Activated CD4-positive, alpha-beta T cell treated with anti-CD3 and anti-CD28 coated beads, Interleukin-2, amount 50 U/mL, for 24 hours (primary cell): ENCODE measurements around the gene RING1.

Experiments
- DNase-seq, 2 donors: peaks; one replicate each; pipeline ENCODE4 v3.0.0-alpha.2; 2020; ENCODE audit warnings: low read depth in 1 of 2, low spot score in 1 of 2

Gene RING1

DNA sequence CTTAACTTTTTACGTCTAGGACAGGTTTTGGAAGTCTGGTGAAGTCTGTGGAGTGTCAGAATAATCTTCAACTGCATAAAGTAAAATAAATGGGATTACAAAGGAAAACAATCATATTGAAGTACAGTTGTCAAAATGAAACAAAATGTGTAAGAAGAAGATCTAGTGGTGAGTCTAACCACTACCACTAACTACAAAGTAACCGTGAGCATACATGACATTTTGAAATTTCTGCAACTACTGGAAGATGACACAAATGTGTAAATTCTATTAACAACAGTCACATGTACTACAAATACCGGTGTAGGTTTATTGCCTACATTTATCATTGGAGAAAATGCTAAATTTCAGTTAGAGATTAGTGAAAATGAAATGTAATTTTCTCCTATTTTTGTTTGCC is 33.7 kb downstream of the RING1 start:
- DNase-seq, result no peak

DNA sequence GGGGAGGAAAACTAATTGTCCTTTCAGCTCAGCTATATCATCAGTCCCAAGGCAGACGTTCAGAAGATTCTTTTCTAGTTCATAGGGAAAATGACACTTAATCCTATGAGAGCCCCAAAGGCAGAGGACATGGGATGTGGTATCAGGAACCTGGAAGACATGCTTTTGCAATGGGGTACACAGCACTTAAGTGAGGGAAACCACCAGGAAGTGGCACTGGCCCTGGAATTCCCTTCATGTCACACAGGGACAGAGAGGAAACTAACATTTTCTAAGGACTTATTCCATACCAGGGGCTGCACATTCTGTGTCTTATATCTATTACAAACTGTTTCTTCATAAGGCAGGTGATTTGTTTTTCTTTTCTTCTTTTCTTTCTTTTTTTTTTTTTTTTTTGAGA is 35.2 kb downstream of the RING1 start:
- no peak for DNase-seq

DNA sequence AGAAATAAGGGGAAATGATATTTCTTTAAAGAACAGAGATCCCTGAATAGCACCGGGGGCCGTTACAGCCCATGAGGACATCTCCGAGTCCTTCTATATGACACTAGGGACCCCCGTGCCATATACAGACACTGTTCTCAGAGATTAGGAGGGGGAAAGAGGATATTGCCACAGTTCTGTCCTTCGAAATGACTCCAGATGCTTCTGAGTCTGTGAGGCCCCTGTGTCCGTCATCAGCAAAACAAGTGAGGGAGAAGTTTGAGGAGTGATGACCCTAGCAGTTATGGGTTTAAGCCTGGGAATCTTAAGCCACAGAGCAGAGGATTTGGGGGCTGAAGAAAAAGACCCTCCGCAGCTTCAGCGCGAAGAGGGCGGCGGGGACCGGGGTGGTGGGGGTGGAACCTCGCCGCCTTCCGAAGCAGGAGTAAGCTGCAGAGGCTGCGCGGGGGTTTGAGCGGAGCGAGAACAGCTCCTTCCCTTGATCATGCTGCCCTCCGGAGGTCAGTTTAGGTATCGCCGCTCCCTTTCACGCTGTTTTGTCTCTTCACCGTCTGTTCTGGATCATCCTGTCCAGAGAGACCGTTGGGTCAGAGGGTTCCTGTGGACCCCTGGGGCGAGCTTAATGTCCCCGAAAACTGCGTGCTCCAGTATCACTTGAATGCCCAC is 39.8 kb downstream of the RING1 start:
- DNase-seq, result peak; percentile 89 to 90

DNA sequence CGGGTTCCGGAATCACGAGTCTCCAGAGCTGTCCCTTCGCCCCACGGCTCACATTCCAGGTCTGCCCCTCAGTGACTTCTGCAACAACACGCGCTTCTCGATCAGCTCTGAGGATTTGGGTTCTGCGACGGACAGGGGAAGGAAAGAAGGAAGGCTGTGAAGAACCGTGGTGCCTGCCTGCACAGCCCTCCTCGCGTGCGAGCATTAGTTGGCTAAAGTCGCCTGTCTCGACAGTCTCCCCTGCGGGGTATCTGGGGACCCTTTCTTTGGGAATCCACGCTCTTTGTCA is 40.3 kb downstream of the RING1 start:
- no peak for DNase-seq

DNA sequence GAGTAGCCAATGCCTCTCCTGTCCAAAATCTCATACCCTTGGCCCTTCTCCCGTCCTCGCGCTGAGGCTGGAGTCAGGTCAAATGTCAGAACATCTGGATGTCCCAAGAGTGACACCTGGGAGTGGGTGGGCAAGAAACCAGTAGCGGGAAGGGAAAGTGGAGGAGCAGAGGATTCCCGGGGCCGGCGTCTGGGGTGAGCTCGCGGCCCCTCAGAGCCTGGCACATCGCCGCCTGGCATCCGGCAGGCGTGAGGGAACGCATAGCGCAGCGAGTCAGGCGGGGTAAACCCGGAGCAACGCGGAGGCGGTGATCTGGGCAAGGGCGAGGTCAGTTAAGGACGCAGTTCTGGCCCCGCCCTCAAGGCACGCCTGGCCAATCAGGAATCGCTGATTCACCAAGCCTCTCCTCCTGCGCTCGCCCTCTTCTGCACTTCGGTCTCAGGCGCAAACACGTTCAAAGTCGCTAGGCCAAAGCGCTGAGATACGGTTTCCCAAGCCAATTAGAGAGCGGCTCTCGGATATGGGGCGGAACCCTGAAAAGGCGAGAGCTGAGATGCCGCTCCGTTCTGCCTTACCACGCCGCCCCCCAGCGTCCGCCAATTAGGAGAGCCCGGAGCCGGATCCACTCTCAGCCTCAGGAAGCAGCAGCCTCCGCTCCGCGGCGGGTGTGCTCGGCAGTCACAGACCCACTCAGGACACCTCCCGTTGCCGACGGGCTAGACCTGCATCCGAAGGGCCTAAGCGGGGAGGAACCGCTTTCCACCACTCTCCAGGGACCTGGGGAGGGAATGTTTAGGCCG is 40.8 kb downstream of the RING1 start:
- DNase-seq, result peak; percentile 87 to 95

DNA sequence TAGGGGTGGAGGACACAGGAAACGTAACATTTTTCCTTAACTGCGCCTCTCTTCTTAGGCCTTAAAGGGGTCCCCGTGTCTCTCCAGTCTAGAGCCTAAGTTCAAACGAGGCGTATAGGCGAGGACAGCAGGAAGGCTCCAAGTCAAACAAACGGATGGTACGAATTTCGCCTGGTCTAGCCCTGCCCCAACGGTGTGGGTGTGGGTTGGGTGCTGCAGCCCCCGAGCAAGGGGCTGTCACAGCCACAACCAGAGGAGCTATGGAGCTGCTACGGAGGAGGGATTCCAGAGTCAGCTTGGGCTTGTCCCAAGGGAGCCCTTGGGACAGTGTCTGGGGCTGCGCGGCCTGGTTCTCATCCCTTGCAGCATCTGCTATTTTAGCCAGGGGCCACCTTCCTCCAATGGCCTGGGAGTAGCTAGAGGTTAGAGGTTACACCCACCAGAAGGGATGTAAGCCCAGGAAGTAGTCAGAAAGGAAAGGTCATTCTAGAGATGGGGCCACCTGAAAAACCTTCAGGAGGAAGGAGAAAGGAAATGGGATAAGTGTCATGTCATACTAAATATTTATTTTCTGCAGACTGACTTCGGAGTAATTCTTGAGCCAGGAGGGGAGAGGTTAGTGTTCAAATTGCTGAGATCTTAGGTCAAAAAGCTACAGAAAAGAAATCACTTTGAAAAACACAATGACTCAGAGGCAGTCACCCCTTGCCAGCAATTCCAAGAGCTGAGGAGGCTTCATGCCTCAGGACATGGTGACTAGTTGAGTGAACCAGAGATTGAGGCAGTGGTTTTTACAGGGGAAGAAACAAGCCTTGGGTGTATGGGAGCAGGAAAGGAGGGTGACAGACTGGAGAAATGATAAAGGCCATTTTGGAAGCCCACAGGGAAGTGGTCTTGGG is 41.7 kb downstream of the RING1 start:
- no peak for DNase-seq

DNA sequence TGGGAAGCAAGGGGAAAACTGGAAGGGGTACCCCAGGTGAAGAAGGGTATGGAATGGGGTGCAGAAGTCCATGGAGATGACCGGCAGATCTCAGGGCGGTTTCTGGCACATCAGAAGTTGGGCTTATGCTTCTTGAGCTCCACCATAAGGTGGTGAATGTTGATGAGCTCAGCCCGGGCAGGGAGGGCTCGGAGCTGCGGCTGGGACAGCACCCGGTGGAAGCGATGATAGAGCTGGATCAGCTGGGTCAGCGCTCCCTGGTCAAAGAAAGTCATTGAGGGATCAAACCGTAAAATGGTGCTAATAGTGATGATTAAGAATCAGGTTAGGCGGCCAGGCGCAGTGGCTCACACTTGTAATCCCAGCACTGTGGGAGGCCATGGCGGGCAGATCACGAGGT is 42.4 kb downstream of the RING1 start:
- DNase-seq, result no peak

DNA sequence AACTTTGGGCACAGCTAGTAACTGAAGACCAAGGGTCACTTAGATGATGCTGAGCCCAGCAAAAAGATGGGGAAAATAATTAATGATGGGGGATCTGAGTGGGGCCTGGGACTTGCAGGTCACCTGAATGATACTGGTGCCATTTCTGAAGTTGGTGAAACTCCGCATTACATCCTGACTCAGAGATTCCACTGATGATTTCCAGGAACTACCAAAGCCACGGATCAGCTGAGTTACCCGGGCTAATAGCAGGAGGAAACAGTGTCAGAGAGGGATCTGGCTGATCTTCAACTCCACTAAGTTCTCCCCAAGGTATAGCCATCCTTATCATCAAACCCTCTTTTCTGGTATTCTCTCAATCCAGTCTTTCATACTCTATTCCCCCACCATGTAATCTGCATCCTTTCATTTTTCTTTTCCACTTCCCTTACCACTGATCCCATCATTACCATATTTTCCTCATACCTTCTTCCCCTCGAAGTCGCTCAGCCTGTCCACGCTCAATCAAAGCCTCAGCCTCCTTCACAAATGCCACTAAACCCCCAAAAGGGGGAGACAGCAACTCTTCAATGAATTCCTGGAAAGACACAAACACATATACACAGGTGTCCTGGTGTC is 43.2 kb downstream of the RING1 start:
- no peak for DNase-seq

DNA sequence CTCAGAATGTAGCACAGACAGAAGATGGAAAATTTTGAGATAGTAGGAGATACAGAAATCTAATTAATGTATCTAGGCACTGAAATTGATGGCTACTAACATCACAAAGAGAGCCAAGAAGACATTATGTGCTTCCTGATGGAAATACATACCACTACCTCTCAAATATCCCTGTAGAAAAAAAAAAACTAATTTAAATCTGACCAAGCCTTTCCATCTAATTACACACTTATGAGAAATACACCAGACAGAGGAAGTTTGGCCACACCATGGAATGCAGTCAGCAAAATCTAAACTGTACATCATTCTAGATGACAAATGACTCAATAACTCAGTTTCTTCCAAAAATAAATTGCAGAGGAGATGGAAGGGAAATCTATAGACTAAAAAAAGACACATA is 44.5 kb downstream of the RING1 start:
- no peak for DNase-seq

DNA sequence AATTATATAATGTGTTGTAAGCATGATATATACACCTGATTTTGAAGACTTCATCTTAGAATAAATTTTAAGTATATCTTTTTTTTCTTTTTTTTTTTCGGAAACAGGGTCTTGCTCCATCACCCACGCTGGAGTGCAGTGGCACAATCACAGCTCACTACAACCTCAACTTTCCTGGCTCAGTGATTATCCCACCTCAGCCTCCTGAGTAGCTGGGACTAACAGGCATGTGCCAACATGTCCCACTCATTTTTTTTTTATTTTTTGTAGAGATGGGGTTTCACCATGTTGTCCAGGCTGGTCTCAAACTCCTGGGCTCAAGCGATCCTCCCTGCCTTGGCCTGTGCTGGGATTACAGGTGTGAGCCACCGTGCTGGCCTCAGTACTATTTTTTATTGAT is 46.3 kb downstream of the RING1 start:
- no peak for DNase-seq

DNA sequence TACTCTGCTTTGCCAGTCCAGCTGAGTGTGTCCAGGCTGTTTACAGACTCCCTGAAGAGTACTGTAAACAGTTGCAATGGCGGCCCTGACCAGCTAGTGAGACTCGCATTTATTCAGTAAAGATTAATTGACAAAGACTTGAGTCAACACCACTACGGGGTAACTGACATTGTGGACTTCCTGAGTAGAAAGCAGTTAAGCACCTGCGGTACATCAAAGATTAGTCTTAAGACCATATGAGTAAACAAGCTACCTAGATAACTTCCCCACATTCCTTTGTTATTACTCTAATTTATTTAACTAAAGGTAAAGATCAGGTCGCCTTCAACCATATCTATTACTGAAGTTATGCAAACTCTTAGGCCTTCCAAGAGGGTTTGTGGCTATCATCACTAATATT is 50.7 kb downstream of the RING1 start:
- no peak for DNase-seq
